ENCODE data around the gene ZSCAN10. TPM values are rescaled to one million over a fixed set of nuclear protein-coding genes. Genes with fewer than 3 reads are reported as not detected.

Gene ZSCAN10
- total and polyA plus RNA-seq, 9 of the 15 experiments (the other 6 are each of a cell fraction or from before 2014, with no cell fraction given), result 0.22 TPM; not detected in 8

DNA sequence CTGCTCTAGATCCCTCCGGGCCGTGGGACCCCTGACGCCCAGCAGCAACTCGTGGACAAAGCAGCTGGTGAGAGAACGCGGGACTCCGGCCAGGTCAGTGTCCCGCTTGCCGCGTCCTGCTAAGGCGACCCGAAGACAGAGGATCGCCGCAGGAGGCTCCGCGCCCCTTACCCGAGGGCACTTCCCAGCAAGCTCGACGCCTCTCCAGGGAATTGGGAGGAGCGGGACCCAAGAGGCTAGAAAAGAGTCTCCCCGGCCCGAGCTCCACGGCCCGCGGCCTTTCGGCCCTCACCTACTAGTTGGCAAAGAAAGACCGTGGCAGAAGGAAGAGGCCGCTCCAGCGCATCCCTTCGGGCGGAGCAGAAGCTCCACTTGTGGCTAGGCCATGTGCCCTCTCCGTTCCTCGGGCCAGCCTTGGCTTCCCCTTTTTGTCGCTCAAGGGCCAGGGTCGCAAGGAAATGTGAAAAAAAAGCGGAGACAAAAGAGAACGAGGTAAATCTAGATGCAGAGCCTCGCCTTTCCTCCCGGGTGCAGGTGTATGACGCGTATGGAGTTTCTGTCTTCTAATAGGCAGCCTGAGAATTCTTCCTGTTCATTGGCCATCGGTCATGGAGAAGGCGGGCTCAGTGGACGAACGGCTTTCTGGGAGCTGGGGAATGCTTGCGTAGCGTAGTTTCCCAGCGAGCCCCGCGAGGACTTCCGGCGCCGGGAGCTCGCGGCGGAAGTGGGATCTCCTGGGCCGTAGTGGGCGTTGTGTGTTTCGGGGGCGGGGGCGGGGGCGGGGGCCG, 35.4 kb upstream of the ZSCAN10 start, which contains the start of gene ZNF213 (continued):
- TF ChIP-seq, protein P1, sequence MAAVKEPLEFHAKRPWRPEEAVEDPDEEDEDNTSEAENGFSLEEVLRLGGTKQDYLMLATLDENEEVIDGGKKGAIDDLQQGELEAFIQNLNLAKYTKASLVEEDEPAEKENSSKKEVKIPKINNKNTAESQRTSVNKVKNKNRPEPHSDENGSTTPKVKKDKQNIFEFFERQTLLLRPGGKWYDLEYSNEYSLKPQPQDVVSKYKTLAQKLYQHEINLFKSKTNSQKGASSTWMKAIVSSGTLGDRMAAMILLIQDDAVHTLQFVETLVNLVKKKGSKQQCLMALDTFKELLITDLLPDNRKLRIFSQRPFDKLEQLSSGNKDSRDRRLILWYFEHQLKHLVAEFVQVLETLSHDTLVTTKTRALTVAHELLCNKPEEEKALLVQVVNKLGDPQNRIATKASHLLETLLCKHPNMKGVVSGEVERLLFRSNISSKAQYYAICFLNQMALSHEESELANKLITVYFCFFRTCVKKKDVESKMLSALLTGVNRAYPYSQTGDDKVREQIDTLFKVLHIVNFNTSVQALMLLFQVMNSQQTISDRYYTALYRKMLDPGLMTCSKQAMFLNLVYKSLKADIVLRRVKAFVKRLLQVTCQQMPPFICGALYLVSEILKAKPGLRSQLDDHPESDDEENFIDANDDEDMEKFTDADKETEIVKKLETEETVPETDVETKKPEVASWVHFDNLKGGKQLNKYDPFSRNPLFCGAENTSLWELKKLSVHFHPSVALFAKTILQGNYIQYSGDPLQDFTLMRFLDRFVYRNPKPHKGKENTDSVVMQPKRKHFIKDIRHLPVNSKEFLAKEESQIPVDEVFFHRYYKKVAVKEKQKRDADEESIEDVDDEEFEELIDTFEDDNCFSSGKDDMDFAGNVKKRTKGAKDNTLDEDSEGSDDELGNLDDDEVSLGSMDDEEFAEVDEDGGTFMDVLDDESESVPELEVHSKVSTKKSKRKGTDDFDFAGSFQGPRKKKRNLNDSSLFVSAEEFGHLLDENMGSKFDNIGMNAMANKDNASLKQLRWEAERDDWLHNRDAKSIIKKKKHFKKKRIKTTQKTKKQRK (IDR thresholded peaks at IDR 0.05; ENCODE audit: borderline replicate concordance, low read depth, low read length), result no peak
- TF ChIP-seq SMARCC2 (IDR thresholded peaks at IDR 0.05; ENCODE audit: low read depth) (no peak), NFATC3 (IDR thresholded peaks at IDR 0.05) (no peak), ZNF174 (CRISPR knock-in tag; IDR thresholded peaks at IDR 0.05) (no peak), ZNF217 (CRISPR knock-in tag; IDR thresholded peaks at IDR 0.05) (no peak), ZNF253 (CRISPR knock-in tag; conservative IDR thresholded peaks at IDR 0.05) (no peak), PML (IDR thresholded peaks at IDR 0.05; ENCODE audit: low read length) (peak; percentile 80), ZNF347 (CRISPR knock-in tag; IDR thresholded peaks at IDR 0.05; ENCODE audit: low read depth) (no peak), KDM4B (IDR thresholded peaks at IDR 0.05; ENCODE audit: borderline replicate concordance in 2 of 2, low read depth in 1 of 2) (no peak), SMARCA4 (IDR thresholded peaks at IDR 0.05) (no peak), HIVEP1 (CRISPR knock-in tag; IDR thresholded peaks at IDR 0.05) (no peak), ZNF57 (CRISPR knock-in tag; IDR thresholded peaks at IDR 0.05) (no peak), ZC3H8 (IDR thresholded peaks at IDR 0.05) (no peak)
- TF ChIP-seq, protein P2, sequence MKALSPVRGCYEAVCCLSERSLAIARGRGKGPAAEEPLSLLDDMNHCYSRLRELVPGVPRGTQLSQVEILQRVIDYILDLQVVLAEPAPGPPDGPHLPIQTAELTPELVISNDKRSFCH (CRISPR knock-in tag; IDR thresholded peaks at IDR 0.05), result no peak
- TF ChIP-seq, protein P2 (tag; IDR thresholded peaks at IDR 0.05), result no peak
- TF ChIP-seq, protein P3, sequence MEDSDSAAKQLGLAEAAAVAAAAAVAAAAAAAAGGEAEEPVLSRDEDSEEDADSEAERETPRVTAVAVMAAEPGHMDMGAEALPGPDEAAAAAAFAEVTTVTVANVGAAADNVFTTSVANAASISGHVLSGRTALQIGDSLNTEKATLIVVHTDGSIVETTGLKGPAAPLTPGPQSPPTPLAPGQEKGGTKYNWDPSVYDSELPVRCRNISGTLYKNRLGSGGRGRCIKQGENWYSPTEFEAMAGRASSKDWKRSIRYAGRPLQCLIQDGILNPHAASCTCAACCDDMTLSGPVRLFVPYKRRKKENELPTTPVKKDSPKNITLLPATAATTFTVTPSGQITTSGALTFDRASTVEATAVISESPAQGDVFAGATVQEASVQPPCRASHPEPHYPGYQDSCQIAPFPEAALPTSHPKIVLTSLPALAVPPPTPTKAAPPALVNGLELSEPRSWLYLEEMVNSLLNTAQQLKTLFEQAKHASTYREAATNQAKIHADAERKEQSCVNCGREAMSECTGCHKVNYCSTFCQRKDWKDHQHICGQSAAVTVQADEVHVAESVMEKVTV (CRISPR knock-in tag; IDR thresholded peaks at IDR 0.05), result no peak
- TF ChIP-seq, protein P4, sequence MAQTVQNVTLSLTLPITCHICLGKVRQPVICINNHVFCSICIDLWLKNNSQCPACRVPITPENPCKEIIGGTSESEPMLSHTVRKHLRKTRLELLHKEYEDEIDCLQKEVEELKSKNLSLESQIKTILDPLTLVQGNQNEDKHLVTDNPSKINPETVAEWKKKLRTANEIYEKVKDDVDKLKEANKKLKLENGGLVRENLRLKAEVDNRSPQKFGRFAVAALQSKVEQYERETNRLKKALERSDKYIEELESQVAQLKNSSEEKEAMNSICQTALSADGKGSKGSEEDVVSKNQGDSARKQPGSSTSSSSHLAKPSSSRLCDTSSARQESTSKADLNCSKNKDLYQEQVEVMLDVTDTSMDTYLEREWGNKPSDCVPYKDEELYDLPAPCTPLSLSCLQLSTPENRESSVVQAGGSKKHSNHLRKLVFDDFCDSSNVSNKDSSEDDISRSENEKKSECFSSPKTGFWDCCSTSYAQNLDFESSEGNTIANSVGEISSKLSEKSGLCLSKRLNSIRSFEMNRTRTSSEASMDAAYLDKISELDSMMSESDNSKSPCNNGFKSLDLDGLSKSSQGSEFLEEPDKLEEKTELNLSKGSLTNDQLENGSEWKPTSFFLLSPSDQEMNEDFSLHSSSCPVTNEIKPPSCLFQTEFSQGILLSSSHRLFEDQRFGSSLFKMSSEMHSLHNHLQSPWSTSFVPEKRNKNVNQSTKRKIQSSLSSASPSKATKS (CRISPR knock-in tag; IDR thresholded peaks at IDR 0.05), result no peak
- TF ChIP-seq, protein P5, sequence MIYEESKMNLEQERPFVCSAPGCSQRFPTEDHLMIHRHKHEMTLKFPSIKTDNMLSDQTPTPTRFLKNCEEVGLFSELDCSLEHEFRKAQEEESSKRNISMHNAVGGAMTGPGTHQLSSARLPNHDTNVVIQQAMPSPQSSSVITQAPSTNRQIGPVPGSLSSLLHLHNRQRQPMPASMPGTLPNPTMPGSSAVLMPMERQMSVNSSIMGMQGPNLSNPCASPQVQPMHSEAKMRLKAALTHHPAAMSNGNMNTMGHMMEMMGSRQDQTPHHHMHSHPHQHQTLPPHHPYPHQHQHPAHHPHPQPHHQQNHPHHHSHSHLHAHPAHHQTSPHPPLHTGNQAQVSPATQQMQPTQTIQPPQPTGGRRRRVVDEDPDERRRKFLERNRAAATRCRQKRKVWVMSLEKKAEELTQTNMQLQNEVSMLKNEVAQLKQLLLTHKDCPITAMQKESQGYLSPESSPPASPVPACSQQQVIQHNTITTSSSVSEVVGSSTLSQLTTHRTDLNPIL (CRISPR knock-in tag; IDR thresholded peaks at IDR 0.05), result no peak
- TF ChIP-seq, protein P6, sequence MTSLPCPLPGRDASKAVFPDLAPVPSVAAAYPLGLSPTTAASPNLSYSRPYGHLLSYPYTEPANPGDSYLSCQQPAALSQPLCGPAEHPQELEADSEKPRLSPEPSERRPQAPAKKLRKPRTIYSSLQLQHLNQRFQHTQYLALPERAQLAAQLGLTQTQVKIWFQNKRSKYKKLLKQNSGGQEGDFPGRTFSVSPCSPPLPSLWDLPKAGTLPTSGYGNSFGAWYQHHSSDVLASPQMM (CRISPR knock-in tag; IDR thresholded peaks at IDR 0.05), result no peak
